Heart right ventricle (tissue), 16 donors: ENCODE data around the gene BCKDHB. TPM values are rescaled to one million over a fixed set of nuclear protein-coding genes. Genes with fewer than 3 reads are reported as not detected.
A peak's percentile ranks its signal among the peaks of the same experiment; 100 is the strongest.

Experiments
- ATAC-seq, 8 donors: fragments of 200-7000 bp; cut with Tn5 transposase; one replicate each; pipeline ENCODE4 v1.9.1; 2020; ENCODE audit warnings: mild to moderate bottlenecking in 8 of 8, moderate library complexity in 8 of 8, moderate number of reproducible peaks in 1 of 8
- DNase-seq, 2 donors: peaks; one replicate each; pipeline ENCODE4 v3.0.0-alpha.2; 2020
- H3K27ac ChIP-seq, 10 donors: fragments of 200-600 bp; sonication (generic) in 2 of 10; one replicate each; pipeline versions ENCODE4 v1.5.0 to v1.8.0; 2020 to 2022; ENCODE audit warnings: mild to moderate bottlenecking in 3 of 10
- H3K27me3 ChIP-seq, 7 donors: fragments of 200-600 bp; one replicate each; pipeline ENCODE4 v1.8.0; 2021 to 2022; ENCODE audit warnings: mild to moderate bottlenecking in 2 of 7
- H3K36me3 ChIP-seq, 9 donors: fragments of 200-600 bp; sonication (generic) in 1 of 9; one replicate each; pipeline versions ENCODE4 v1.5.0 to v1.8.0; 2020 to 2022; ENCODE audit warnings: mild to moderate bottlenecking in 2 of 9
- H3K4me1 ChIP-seq, 9 donors: fragments of 200-600 bp; sonication (generic) in 1 of 9; one replicate each; pipeline versions ENCODE4 v1.5.0 to v1.8.0; 2020 to 2022; ENCODE audit warnings: mild to moderate bottlenecking in 4 of 9
- H3K4me3 ChIP-seq, 10 donors: fragments of 200-600 bp; sonication (generic) in 2 of 10; one replicate each; pipeline versions ENCODE4 v1.5.0 to v1.8.0; 2020 to 2022; ENCODE audit warnings: mild to moderate bottlenecking in 7 of 10, moderate library complexity in 2 of 10
- H3K9me3 ChIP-seq, 11 donors: fragments of 200-600 bp in 10 of 11; sonication (generic) in 2 of 11; one replicate each; pipeline versions ENCODE4 v1.5.0 to v1.8.0; 2013 to 2022; ENCODE audit warnings: mild to moderate bottlenecking in 2 of 11, control low read depth in 1 of 11, moderate library complexity in 1 of 11
- WGBS, 2 donors: extraction: QIAGEN DNeasy Blood & Tissue Kit; methylation state at CpG; one replicate each; pipeline ENCODE4 v1.1.7; 2013; ENCODE audit warnings: inconsistent platforms in 1 of 2; 5-methylcytosine and 5-hydroxymethylcytosine counted together
- intact Hi-C, 10 donors: fragments of 100-400 bp; cut with DNase I; formaldehyde crosslinking; loops; one replicate each; pipeline versions ENCODE4 v1.11.1 to v1.14.2; 2022
- polyA plus RNA-seq, 2 donors: library from polyadenylated mRNA; stranded (reverse); fragments of 200-250 nt; gene quantifications; one replicate each; pipeline ENCODE4 v1.2.3, GENCODE V29; 2013
- total RNA-seq, 10 donors: library from RNA; stranded (reverse); fragmentation: NEBNext Ultra II Directional in 3 of 10; extraction: Animal tissue kit (Norgen Biotek cat#: 25700) in 3 of 10; gene quantifications; one replicate each; pipeline versions ENCODE4 v1.2.1 to v1.2.4, GENCODE V29; 2021 to 2023
- TF ChIP-seq, protein P1 (sequence below), 9 donors: fragments of 200-600 bp; sonication (generic) in 2 of 9; IDR thresholded peaks; one replicate each; pipeline versions ENCODE4 v1.5.0 to v1.8.0; 2021 to 2022; ENCODE audit warnings: antibody characterized with exemption in 9 of 9, mild to moderate bottlenecking in 5 of 9, moderate library complexity in 1 of 9
- donor health status: Arrhythmogenic right ventricular cardiomyopathy.
- donor health status: ischemic (EF 13 %, LVEDD 7.1; RV severe dilation, severe dysfunction).
- donor health status: healthy with polysubstance abuse.
- donor health status: DM: no; HTN: yes; CAD: no.
- donor health status: DM: no; HTN: no; CAD: no.
- donor health status: ischemic (EF 25% LVEDD 6.9; RV normal size, moderate dysfunction).
- donor health status: ischemic (EF 25% LVEDD 5.7; RV mildly dilated, moderate dysfunction).
- donor health status: healthy.
- donor health status: DM: yes; HTN: yes; CAD: no.
- donor health status: Ischemic cardiomyopathy.
- donor health status: ischemic (EF 35%, LVEDD 5.7; RV mildly dilated, moderate dysfunction).
- donor health status: nonischemic (EF 11% LVEDD 7.7; RV severe dilation, severe dysfunction).
- donor health status: DM: yes; HTN: yes; CAD: no.
- donor health status: PGD.
- donor health status: ischemic (EF 29% LVEDD 5.4; RV normal size, mild dysfunction).
- donor health status: nonischemic (EF 23%, LVEDD 6.1; RV moderate dilation, normal function).

The BCKDHB gene
- total and polyA plus RNA-seq, 12 donors, result 7.1 to 46.4 (median 31.2) TPM

DNA sequence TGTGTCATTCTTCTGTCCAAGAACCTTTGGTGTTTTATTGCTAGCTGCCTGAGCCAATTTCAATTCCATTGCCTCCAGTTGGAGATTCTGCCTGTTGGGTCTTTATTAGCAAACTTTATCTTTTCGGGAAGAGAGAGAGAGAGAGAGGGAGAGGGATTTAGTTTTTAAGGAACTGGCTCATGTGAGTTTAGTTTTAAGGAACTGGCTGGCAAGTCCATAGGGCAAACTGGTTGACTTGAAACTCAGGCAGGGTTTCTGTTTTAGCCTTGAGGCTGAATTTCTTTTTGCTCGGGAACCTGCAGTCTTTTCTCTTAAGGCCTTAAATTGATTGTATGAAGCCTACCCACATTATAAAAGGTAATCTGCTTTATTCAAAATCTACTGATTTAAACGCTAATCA is 23.0 kb downstream of the BCKDHB start:
- Histone ChIP-seq H3K36me3 (peaks cover 0 to 40% (median 0%) of the 10 kb centered on the region in 9 donors), H3K4me1 (peaks cover 0 to 9% (median 6%) of the 10 kb centered on the region in 9 donors), H3K27ac (no peak overlapping the region), H3K9me3 (peaks cover 0 to 4% (median 0%) of the 10 kb centered on the region in 11 donors), H3K27me3 (no peaks in the 10 kb centered on the region), H3K4me3 (no peak overlapping the region)
- WGBS, 2 donors, result 89 to 96% methylated on average over 3 of the region's 3 CpGs
- TF ChIP-seq, protein P1, sequence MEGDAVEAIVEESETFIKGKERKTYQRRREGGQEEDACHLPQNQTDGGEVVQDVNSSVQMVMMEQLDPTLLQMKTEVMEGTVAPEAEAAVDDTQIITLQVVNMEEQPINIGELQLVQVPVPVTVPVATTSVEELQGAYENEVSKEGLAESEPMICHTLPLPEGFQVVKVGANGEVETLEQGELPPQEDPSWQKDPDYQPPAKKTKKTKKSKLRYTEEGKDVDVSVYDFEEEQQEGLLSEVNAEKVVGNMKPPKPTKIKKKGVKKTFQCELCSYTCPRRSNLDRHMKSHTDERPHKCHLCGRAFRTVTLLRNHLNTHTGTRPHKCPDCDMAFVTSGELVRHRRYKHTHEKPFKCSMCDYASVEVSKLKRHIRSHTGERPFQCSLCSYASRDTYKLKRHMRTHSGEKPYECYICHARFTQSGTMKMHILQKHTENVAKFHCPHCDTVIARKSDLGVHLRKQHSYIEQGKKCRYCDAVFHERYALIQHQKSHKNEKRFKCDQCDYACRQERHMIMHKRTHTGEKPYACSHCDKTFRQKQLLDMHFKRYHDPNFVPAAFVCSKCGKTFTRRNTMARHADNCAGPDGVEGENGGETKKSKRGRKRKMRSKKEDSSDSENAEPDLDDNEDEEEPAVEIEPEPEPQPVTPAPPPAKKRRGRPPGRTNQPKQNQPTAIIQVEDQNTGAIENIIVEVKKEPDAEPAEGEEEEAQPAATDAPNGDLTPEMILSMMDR (IDR thresholded peaks at IDR 0.05), result no peak
- intact Hi-C loops, result no loop called here
- no peak for ATAC-seq
- DNase-seq, result no peak

GRCh38 chr6:80133020-80133419 is 26.5 kb downstream of the BCKDHB start:
- TF ChIP-seq, protein P1 (IDR thresholded peaks at IDR 0.05), result peak in 8 of 9 donors; percentile 34 to 71 (median 62)
- peak in 1 of 2 donors; percentile 62 for DNase-seq

DNA sequence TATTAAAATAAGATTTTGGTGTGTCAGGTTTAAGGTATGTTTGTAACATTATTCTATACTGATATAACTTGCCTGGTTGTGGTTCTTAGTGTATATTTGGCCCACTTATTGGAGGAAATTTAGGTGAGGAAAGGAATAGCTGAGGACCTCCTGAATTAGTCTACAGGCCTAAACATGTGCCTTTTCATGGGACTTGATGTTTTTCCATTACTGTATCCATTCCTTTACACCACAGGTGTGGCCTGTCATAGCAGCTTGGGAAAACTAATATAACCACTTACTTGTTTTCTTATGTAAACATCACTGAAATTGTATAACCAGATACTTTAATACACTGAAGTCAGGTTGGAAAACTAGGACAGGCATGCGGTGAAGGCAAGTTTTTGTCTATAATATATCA is 27.6 kb downstream of the BCKDHB start:
- no peaks in the 10 kb centered on the region for H3K9me3 ChIP-seq
- DNase-seq, result no peak
- H3K36me3 ChIP-seq, result peaks cover 0 to 34% (median 0%) of the 10 kb centered on the region in 9 donors
- ATAC-seq, result no peak
- no peaks in the 10 kb centered on the region for H3K27me3 ChIP-seq
- TF ChIP-seq, protein P1 (IDR thresholded peaks at IDR 0.05), result no peak
- no peak overlapping the region for H3K4me3 ChIP-seq
- H3K4me1 ChIP-seq, result no peaks in the 10 kb centered on the region
- intact Hi-C loops, result loop anchor here in 2 of 10 donors (10.0 kb wide), 1 partner anchor 201 kb away; no protein-coding TSS in a partner anchor
- H3K27ac ChIP-seq, result no peak overlapping the region
- 98 to 100% methylated on average over 1 of the region's 1 CpG for WGBS, 2 donors

More at GRCh38 chr6:80133020-80133419, 26.5 kb downstream of the BCKDHB start:
- no peak overlapping the region for H3K27ac ChIP-seq
- 47 to 51% methylated on average over 4 of the region's 4 CpGs for WGBS, 2 donors
- peak in 6 of 8 donors; percentile 55 to 78 (median 68) for ATAC-seq
- peaks cover 0 to 43% (median 0%) of the 10 kb centered on the region in 9 donors for H3K36me3 ChIP-seq
- peaks cover 0 to 6% (median 5%) of the 10 kb centered on the region in 9 donors for H3K4me1 ChIP-seq
- H3K9me3 ChIP-seq, result no peaks in the 10 kb centered on the region
- intact Hi-C loops, result loop anchor here in 2 of 10 donors (10.0 kb wide), 1 partner anchor 202 kb away; no protein-coding TSS in a partner anchor
- no peak overlapping the region for H3K4me3 ChIP-seq
- no peaks in the 10 kb centered on the region for H3K27me3 ChIP-seq

DNA sequence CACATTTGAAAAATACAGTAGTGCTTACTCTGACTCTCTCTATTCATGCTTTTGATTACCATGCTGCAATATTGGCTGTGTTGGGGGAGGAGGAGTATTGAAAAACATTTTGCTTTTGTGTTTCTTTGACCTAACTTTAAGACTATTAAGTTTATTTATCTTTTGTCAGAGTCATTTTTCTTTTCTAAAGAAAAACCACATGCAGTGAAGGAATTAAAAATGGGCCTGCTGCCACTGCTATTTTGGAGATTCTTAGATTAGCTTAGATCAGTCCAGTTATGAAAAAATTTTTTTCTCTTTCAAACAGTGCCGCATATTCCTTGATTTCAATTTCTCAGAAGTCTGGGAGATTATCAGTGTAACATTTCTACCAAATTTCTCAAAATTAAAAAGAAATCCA is 36.1 kb downstream of the BCKDHB start:
- ATAC-seq, result peak in 1 of 8 donors; percentile 8
- Histone ChIP-seq H3K36me3 (peaks cover 0 to 4% (median 0%) of the 10 kb centered on the region in 9 donors), H3K4me3 (no peak overlapping the region), H3K27me3 (no peaks in the 10 kb centered on the region), H3K4me1 (peaks cover 0 to 37% (median 33%) of the 10 kb centered on the region in 9 donors), H3K27ac (peak overlapping the region in 1 of 10 donors; percentile 6), H3K9me3 (peaks cover 0 to 7% (median 0%) of the 10 kb centered on the region in 11 donors)
- WGBS, 2 donors, result 63 to 67% methylated on average over 1 of the region's 1 CpG
- TF ChIP-seq, protein P1 (IDR thresholded peaks at IDR 0.05), result no peak
- no peak for DNase-seq
- intact Hi-C loops, result loop anchor here in 1 of 10 donors (5.0 kb wide), 1 partner anchor 70 kb away; no protein-coding TSS in a partner anchor
